COR-L47 (cell line): ENCODE measurements around the gene RADIL.

Source experiments
- DNase-seq: peaks from one replicate; lab custom pipeline; 2025; lab: John Stamatoyannopoulos, UW

Gene RADIL

DNA sequence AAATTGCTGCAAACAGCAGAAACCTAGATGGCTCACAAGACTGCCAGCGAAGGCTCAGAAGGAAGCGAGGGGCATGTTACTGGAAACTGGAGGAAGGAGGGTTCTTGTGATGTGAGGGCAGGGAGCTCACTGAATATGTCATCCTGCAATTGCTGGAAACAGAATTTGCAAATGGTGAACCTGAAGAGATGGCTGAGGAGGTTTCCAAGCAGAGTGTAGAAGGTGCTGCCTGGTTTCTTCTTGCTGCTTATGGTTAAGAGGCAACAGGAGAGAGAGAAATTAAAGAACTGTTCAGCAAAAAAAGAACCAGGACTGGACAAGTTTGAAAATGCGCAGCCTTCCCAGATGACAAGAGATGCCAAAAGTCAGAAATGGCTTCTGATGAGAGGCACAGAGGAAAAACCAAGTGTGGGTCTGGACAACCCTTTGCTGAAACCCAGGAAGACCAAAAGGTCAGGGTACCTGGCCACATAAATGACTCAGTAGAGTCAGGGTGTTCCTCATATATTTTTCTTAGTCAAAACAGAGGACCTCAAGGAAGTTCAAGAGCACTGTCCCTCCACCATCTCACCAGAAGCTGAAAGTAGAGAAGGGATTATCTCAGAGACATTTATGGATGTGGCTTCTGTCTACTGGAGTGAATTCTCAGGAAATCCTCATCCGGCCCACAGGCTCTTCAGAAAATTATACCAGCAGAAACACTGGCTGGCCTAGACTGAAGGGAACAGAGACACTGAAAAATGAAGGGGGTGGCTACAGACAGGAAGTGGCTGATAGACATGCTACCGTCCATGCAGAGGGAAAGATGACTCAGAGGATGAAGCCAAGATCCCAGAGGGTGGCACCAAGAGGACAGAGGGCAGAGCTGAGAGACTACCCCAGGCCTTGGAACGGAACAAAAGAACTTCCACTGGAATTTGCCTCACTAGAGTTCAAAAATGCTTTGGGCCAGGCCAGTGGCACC is 31.8 kb downstream of the RADIL start:
- DNase-seq: no peak

- no peak for DNase-seq
These were observed 33.2 kb downstream of the RADIL start for GRCh38 chr7:4850262-4850795.

GRCh38 chr7:4849390-4849789 is 34.1 kb downstream of the RADIL start:
- peak; percentile 21 for DNase-seq

- peak; percentile 56 for DNase-seq
These were observed 37.8 kb downstream of the RADIL start for GRCh38 chr7:4845740-4846142.

- no peak for DNase-seq
These were observed 41.0 kb downstream of the RADIL start for GRCh38 chr7:4842319-4843064.

GRCh38 chr7:4841836-4842235 is 41.7 kb downstream of the RADIL start:
- no peak for DNase-seq

DNA sequence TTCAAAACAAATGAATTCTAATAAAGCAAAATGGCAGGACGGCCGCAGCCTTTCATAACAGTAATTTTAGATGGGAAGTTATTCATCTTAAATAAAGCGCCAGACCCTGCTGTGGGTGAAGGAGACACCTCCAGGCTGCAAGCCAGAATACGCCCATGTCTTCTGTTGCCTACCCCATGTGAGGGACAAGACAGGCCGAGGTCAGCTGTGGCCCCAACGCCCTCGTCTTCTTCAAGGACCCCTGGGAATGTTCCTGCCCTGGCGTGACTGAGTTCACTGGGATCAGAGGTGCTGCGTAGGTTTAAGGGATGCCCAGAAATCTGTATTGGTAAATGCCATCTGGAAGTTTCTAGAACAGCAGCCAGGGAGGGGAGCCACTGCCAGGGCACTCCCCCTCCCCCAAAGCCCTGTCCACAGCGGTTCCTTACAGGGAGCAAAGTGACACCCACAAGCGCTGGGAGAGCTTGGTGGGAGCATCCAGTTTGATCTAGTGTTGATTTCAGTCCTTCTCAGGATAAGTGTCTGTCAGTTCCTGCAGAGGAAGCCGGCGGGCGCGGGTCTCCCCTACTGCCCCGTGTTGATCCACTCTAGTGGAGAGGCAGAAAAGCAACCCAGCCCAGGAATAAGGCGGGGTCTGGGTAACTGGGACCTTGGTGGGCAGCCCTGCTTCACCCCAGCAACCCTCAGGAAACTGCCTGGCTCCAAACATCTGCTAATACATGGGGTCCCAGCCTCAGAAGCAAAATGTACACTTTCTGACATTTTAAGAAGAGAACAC is 42.3 kb downstream of the RADIL start:
- no peak for DNase-seq

DNA sequence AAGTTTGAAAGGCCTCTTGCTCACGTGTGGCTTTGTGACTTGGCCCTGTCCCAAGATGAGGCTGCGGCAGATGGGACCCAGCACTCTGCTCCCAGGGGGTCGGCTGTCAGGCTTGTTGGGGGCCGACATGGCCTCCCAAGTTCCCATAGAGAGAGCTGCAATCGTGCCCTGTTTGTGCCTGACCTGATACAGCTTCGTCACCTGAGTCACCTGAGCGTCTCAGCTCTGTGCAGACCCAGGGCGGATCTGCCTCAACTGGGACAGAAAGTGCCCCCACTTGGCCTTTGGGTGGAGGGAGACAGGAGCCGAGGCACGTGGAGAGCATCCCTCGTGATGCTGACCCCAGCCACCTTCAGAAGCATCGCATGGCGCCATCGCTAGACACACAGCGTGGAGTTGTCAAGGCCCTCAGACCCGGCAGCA is 43.4 kb downstream of the RADIL start:
- no peak for DNase-seq

- no peak for DNase-seq
These were observed 44.7 kb downstream of the RADIL start for GRCh38 chr7:4838626-4839334.

- DNase-seq: peak; percentile 48
These were observed 45.5 kb downstream of the RADIL start for GRCh38 chr7:4837803-4838625.

GRCh38 chr7:4837041-4837802 is 46.3 kb downstream of the RADIL start:
- no peak for DNase-seq

DNA sequence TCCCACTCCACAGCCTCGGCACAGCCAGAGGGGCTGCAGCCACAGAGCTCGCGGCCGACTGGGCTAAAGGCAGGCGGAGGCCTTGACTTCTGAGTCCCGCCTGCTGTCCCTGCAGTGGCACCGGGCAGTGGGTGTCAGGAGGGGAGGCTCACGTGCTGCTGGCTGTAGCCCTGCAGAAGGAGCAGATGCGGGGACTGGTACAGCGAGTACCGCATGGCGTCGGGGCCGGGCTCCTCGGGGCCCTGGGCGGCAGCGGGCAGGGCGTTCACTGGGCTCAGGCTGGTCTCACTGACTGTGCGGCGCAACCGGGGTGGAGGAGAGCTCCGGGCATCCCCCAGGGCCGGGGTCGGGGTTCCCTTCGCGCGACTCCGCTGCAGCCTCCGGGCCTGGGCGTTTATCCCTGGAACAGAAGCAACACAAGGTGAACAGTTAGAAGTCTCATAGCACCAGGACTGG is 47.3 kb downstream of the RADIL start:
- no peak for DNase-seq

DNA sequence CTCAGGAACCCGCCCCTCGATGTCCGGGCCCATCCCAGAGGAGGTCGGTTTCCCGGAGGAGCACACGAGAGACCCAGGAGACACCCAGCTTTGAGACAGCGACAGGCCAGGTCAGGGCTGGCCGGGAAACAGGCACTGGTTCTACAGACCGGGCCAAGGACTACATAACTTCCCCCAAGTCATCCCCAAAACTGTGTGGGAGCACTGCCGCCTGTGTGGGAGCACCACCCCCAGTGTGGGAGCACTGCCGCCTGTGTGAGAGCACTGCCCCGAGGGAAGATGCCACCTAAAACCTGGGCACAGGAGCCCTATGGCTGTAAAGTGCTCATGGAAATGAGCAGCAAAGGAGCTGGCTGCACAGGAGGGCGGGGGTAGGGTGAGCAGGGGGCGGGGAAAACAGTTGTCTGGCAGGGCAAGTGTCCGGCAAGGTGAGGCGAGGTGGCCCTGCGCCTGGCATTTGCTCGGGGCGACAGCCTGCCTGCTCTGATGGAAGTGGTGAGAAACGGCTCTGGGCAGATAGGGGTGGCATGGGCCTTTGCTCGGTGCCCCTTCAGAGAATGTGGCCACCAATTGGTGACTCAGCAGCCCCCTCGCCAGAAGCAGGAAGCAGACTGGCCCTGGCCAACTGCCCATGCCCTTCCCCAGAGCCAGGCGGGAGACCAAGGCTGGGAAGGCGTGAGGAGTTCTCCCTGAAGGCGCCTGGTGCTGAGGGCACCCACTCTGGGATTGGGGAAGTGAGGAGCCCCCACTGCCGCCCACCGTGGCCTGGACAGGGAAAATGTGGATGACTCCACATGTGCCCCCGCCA is 47.9 kb downstream of the RADIL start:
- no peak for DNase-seq

DNA sequence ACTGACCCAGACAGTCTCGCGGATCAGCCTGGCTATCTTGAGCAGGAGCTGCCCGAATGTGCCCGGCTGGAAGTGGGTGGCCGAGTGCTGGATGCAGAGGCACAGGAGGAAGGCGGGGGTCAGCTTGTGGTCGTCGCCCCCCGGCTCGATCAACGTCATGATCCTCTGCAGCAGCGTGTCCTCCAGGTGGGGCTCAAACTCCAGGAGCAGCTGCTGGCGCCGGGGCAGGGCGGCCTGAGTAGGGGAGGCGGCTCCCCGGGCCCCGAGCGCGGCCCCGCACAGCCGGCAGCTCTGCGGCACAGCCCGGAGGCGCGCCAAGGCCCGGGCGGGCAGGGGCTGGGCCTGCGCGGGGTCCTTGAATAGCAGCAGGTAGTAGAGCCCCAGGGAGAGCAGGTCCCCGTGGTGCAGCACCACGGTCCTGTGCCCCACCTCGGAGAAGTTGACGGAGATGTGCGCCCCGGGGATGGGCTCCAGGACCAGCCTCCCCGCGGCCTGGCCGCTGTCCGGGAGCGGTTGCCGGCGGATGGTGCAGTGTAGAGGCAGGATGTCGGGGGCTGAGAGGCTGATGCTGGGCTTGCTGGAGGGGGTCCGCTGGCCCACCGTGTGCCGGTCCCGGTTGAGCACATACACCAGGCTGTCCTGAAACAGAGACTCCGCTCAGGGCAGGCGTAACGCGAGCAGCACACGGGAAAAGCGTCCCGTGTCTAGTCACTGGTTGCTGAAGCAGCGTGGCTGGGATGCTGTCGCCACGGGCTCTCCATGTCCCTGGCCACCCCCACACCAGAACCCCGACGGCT is 48.7 kb downstream of the RADIL start:
- no peak for DNase-seq

DNA sequence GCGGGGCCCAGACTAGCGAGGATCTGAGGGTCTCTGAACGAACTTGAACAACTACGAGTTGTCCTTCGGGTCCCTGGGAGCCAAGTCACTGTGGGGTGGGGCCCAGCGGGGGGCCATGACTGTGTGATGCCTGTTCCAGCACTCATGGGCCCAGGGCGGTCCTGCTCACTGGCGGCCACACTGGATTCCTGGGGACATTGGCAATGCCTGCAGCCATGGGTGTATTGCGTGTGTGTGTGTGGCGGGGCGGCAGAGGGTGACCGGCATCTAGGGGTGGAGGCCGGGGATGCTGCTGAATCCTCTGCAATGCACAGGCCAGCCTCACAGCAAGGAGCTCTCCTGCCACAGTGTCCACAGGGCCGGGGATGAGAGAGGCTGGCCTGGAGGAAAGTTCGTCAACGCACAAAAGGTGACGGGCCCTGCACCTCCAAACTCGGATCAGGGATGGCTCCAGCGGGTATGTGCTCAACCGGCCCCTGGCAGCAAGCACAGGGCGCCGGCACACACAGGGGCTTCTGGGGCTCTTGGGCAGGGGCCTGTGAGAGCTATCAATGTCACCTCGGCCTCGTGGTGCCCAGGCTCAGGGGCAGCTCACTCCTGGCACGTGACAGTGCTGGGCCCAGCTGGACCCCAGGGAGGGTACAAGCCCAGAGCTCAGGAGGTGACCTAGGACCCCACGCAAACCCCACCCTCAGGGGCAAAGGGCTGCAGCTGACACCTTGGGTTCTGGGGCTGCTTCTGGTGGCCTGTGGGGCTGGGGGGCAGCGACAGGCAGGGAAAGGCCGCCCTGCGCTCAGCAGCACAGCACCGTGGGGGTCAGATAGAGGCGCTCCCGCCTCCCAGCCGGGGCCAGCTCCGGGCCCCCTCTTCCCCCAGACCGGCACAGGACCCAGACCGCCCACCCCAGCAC is 49.6 kb downstream of the RADIL start:
- DNase-seq: no peak

DNA sequence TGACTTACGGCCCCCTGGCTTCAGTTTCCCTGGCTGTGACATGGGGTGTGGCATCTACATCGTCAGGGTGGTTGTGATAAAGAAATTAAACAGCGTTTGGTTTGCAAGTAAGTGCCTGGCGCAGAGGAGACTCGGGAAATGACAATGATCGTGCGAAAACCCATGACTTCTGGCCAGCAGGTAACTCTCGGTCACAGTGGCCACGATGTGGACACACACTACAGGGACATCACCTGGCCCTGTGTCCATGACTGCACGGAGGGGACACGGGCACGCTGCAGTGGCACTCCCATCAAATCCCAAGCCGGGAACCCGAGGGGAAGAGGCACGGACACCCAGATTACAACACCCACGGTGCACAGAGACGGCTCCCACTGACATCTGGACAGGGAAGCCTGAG is 50.3 kb downstream of the RADIL start:
- DNase-seq: no peak

DNA sequence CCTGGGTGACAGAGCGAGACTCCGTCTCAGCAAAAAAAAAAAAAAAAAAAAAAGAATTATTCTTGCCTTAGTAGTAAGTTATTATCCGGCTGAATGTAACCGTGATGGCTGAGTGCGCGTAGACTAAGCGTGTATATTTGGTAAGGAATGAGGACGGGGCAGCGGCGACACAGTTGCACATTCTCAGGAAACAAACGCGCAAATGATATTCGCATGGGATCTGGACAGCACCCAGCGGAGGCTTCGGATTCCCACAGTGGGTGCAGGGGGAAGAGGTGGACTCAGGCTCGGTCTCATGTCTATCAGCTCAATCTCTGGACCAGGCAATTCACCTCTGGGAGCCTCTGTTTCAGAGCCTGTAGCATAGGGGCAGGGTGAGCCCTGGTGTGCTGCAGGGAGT is 50.8 kb downstream of the RADIL start:
- DNase-seq: no peak
